Endothelial cell of umbilical vein (primary cell): ENCODE data around the gene ACYP2. TPM values are rescaled to one million over a fixed set of nuclear protein-coding genes. Genes with fewer than 3 reads are reported as not detected.

Source experiments
- BruUV-seq: library from RNA; stranded (reverse); fragments of 400-500 nt; replicated peaks from 2 replicates; lab custom pipeline; 2021; lab: Mats Ljungman, UMichigan
- CTCF ChIA-PET: fragments of 300-600, 350-600 bp; sonication (Branson Sonifier 250); formaldehyde crosslinking; loops from one replicate; lab custom pipeline; 2021; ENCODE audit warnings: antibody characterized with exemption, inconsistent platforms; lab: Charles Lee
- POLR2A ChIA-PET: fragments of 300-600, 350-600 bp; sonication (Branson Sonifier 250); formaldehyde crosslinking; loops from one replicate; lab custom pipeline; 2021; ENCODE audit warnings: antibody characterized with exemption, inconsistent platforms; lab: Charles Lee
- DNase-seq: peaks from one replicate; pipeline ENCODE4 v3.0.0-alpha.2; 2011; ENCODE audit warnings: low read depth, low spot score
- FAIRE-seq: peaks from 2 replicates; lab custom pipeline; 2011; peaks lifted over from hg19 to GRCh38; lab: Jason Lieb, UNC
- H2AFZ ChIP-seq: 2 replicates; pipeline ENCODE4 v1.6.0; 2012; ENCODE audit warnings: low read depth, low read length, control low read depth, inconsistent platforms
- H3K27ac ChIP-seq: 2 replicates; pipeline ENCODE4 v1.5.1; 2011; ENCODE audit warnings: low read depth, mild to moderate bottlenecking, control low read depth, low read length, moderate library complexity; ENCODE audit not compliant: insufficient read depth
- H3K27me3 ChIP-seq, 2 experiments: 2 replicates each; pipeline versions ENCODE4 v1.6.0 to v1.6.1; 2011; ENCODE audit warnings: low read length in 2 of 2, mixed read lengths in 1 of 2; ENCODE audit not compliant: control insufficient read depth in 2 of 2, insufficient read depth in 2 of 2
- H3K36me3 ChIP-seq, 2 experiments: 2 replicates in 1 of 2; 3 replicates in 1 of 2; pipeline ENCODE4 v1.5.1; 2011; ENCODE audit warnings: low read length in 2 of 2, mild to moderate bottlenecking in 1 of 2, moderate library complexity in 1 of 2; ENCODE audit not compliant: control insufficient read depth in 2 of 2, insufficient read depth in 2 of 2; ENCODE audit errors: extremely low read depth in 1 of 2
- H3K4me1 ChIP-seq: 3 replicates; pipeline ENCODE4 v1.5.1; 2011; ENCODE audit warnings: mild to moderate bottlenecking, low read length; ENCODE audit not compliant: control insufficient read depth, insufficient read depth; ENCODE audit errors: extremely low read depth
- H3K4me2 ChIP-seq: 2 replicates; pipeline ENCODE4 v1.6.1; 2011; ENCODE audit warnings: low read length, control low read depth, mixed read lengths; ENCODE audit not compliant: insufficient read depth
- H3K4me3 ChIP-seq, 3 experiments: fragments of 200-600 bp in 1 of 3; sonication (generic), shearing (Covaris generic) in 1 of 3; replicated peaks in 1 of 3; 2 replicates each; pipeline ENCODE4 v1.5.1; 2011 to 2016; ENCODE audit warnings: control low read depth in 3 of 3, low read length in 3 of 3, mild to moderate bottlenecking in 2 of 3, inconsistent platforms in 1 of 3, low read depth in 1 of 3, moderate library complexity in 1 of 3; ENCODE audit not compliant: insufficient read depth in 1 of 3
- H3K79me2 ChIP-seq: 2 replicates; pipeline ENCODE4 v1.6.0; 2012; ENCODE audit warnings: low read length, inconsistent platforms; ENCODE audit not compliant: control insufficient read depth, insufficient read depth
- H3K9ac ChIP-seq: replicated peaks from 2 replicates; pipeline ENCODE3; 2011; ENCODE audit warnings: low read length, control low read depth; ENCODE audit not compliant: insufficient read depth; ENCODE audit errors: extremely low read depth
- H3K9me1 ChIP-seq: replicated peaks from 3 replicates; pipeline ENCODE4 v1.6.0; 2011; ENCODE audit warnings: mild to moderate bottlenecking, low read length; ENCODE audit not compliant: control insufficient read depth, insufficient read depth; ENCODE audit errors: extremely low read depth
- H3K9me3 ChIP-seq: replicated peaks from 2 replicates; pipeline ENCODE4 v1.5.1; 2012; ENCODE audit warnings: low read length, inconsistent platforms; ENCODE audit not compliant: control insufficient read depth, insufficient read depth
- H4K20me1 ChIP-seq: replicated peaks from 2 replicates; pipeline ENCODE3; 2011; ENCODE audit warnings: mild to moderate bottlenecking, low read length; ENCODE audit not compliant: control insufficient read depth, insufficient read depth; ENCODE audit errors: extremely low read depth
- EZH2 ChIP-seq: IDR thresholded peaks from 2 replicates; pipeline ENCODE4 v1.6.1; 2012; ENCODE audit warnings: borderline replicate concordance, low read depth, mild to moderate bottlenecking, moderate library complexity, low read length, inconsistent platforms; ENCODE audit not compliant: severe bottlenecking
- FOS ChIP-seq: IDR thresholded peaks from 2 replicates; pipeline ENCODE4 v1.6.1; 2011; ENCODE audit warnings: mild to moderate bottlenecking, low read length, moderate library complexity, borderline replicate concordance; ENCODE audit not compliant: insufficient read depth
- GATA2 ChIP-seq: IDR thresholded peaks from 2 replicates; pipeline ENCODE4 v1.7.0; 2011; ENCODE audit warnings: low read depth, mild to moderate bottlenecking, moderate library complexity, mixed read lengths, low read length; ENCODE audit not compliant: insufficient read length, insufficient read depth
- JUN ChIP-seq: IDR thresholded peaks from 2 replicates; pipeline ENCODE4 v1.6.1; 2011; ENCODE audit warnings: borderline replicate concordance, low read depth; ENCODE audit not compliant: insufficient read length, insufficient read depth
- MAX ChIP-seq: IDR thresholded peaks from 2 replicates; pipeline ENCODE4 v1.6.1; 2011; ENCODE audit not compliant: insufficient read depth, insufficient read length
- MYC ChIP-seq: IDR thresholded peaks from one replicate; pipeline ENCODE4 v1.6.1; 2011; ENCODE audit warnings: mild to moderate bottlenecking, low read depth, low read length
- POLR2A ChIP-seq: IDR thresholded peaks from 2 replicates; pipeline ENCODE4 v1.6.1; 2012; ENCODE audit warnings: low read depth, mild to moderate bottlenecking, control low read depth, low read length
- POLR2AphosphoS5 ChIP-seq: IDR thresholded peaks from 2 replicates; pipeline ENCODE4 v1.6.1; 2012; ENCODE audit warnings: low read depth, mild to moderate bottlenecking, control low read depth, low read length, moderate library complexity; ENCODE audit not compliant: insufficient read depth
- dilution Hi-C: fragments of 300-500 bp; cut with MboI; formaldehyde crosslinking; loops from one replicate; pipeline ENCODE4 v1.15.0; 2019; ENCODE audit warnings: low sequenced_read_pairs; ENCODE audit not compliant: extremely low pct_ligation_motif_present
- intact Hi-C: fragments of 100-400 bp; cut with micrococcal nuclease; formaldehyde crosslinking; loops from one replicate; pipeline ENCODE4 v1.10.0; 2022
- polyA plus RNA-seq, 4 experiments: library from polyadenylated mRNA; depleted of rRNA in 3 of 4; stranded (reverse) in 3 of 4; unstranded in 1 of 4; fragments of >200 nt; gene quantifications; 2 replicates each; pipeline versions ENCODE4 v1.2.1 to v1.2.3, GENCODE V29; 2011 to 2012; ENCODE audit warnings: missing spikeins in 1 of 4
- total RNA-seq: library from RNA; stranded (reverse); gene quantifications from 2 replicates; pipeline ENCODE4 v1.2.3, GENCODE V29; 2021
- TF ChIP-seq, protein P1 (sequence below), 2 donors: IDR thresholded peaks; 1 replicate in 1 of 2; 2 replicates in 1 of 2; pipeline ENCODE4 v1.5.1; 2011; ENCODE audit warnings: low read length in 2 of 2, mild to moderate bottlenecking in 2 of 2, moderate library complexity in 2 of 2, control low read depth in 1 of 2, inconsistent platforms in 1 of 2, low read depth in 1 of 2; ENCODE audit not compliant: insufficient read depth in 1 of 2; ENCODE audit errors: extremely low read depth in 1 of 2

Gene ACYP2
- total and polyA plus RNA-seq, 2 donors (not counting 3 experiments of a cell fraction or from before 2014, with no cell fraction given): 3.9 to 7.9 TPM

GRCh38 chr2:54086157-54086556 lies 29.3 kb upstream of the ACYP2 start:
- no peak overlapping the region for H2AFZ ChIP-seq
- POLR2A ChIA-PET: no interaction called here
- intact Hi-C loops: no loop called here
- no peaks in the 10 kb centered on the region for H3K79me2 ChIP-seq
- TF ChIP-seq POLR2AphosphoS5 (no peak), JUN (no peak), EZH2 (no peak), MAX (no peak), MYC (no peak), POLR2A (no peak), FOS (no peak), GATA2 (no peak)
- TF ChIP-seq, protein P1, sequence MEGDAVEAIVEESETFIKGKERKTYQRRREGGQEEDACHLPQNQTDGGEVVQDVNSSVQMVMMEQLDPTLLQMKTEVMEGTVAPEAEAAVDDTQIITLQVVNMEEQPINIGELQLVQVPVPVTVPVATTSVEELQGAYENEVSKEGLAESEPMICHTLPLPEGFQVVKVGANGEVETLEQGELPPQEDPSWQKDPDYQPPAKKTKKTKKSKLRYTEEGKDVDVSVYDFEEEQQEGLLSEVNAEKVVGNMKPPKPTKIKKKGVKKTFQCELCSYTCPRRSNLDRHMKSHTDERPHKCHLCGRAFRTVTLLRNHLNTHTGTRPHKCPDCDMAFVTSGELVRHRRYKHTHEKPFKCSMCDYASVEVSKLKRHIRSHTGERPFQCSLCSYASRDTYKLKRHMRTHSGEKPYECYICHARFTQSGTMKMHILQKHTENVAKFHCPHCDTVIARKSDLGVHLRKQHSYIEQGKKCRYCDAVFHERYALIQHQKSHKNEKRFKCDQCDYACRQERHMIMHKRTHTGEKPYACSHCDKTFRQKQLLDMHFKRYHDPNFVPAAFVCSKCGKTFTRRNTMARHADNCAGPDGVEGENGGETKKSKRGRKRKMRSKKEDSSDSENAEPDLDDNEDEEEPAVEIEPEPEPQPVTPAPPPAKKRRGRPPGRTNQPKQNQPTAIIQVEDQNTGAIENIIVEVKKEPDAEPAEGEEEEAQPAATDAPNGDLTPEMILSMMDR (IDR thresholded peaks at IDR 0.05; ENCODE audit: extremely low read depth in 1 of 2, insufficient read depth in 1 of 2, low read depth in 1 of 2, low read length in 2 of 2): no peak
- no peaks in the 10 kb centered on the region for H3K4me1 ChIP-seq
- DNase-seq (no peak), FAIRE-seq (no peak)
- no peaks in the 10 kb centered on the region for H3K27me3 ChIP-seq
- no peak overlapping the region for H3K4me3 ChIP-seq
- H3K27ac ChIP-seq: no peak overlapping the region
- no TSS peak for BruUV-seq
- H3K9ac ChIP-seq: no peak overlapping the region
- dilution Hi-C loops: no loop called here
- H3K4me2 ChIP-seq: no peak overlapping the region
- no peaks in the 10 kb centered on the region for H3K9me3 ChIP-seq
- no peaks in the 10 kb centered on the region for H3K36me3 ChIP-seq
- CTCF ChIA-PET: no interaction called here
- no peaks in the 10 kb centered on the region for H3K9me1 ChIP-seq
- no peaks in the 10 kb centered on the region for H4K20me1 ChIP-seq
